Cardiac fibroblast (primary cell): ENCODE results near the gene SGPP1.

ENCODE experiments used
- DNase-seq, 2 donors: peaks; one replicate each; pipeline versions ENCODE4 v3.0.0 to v3.0.0-alpha.2; 2010; ENCODE audit warnings: low read depth in 2 of 2
- H3K4me3 ChIP-seq, 2 donors: replicated peaks in 1 of 2; 1 replicate in 1 of 2; 2 replicates in 1 of 2; pipeline ENCODE4 v1.5.1; 2011; ENCODE audit warnings: low read depth in 2 of 2, low read length in 2 of 2, mild to moderate bottlenecking in 2 of 2, moderate library complexity in 1 of 2
- CTCF ChIP-seq: IDR thresholded peaks from one replicate; pipeline ENCODE4 v1.5.1; 2011; ENCODE audit warnings: low read depth, mild to moderate bottlenecking, low read length, inconsistent platforms

Gene SGPP1

GRCh38 chr14:63727736-63728728 is at the start of gene SGPP1:
Gene SGPP1, minus strand, starts transcription at chr14:63728065. Its CDS starts 121 bp downstream, at chr14:63727944.
- peak; percentile 29 for TF ChIP-seq CTCF
- DNase-seq: peak; percentile 70 to 80
- H3K4me3 ChIP-seq: peak within 1 kb of the TSS; percentile 72 to 91

GRCh38 chr14:63777024-63777423 is 49.2 kb upstream of the SGPP1 start:
- no peak for TF ChIP-seq CTCF
- no peak overlapping the region for H3K4me3 ChIP-seq
- DNase-seq: peak; percentile 54 to 61

GRCh38 chr14:63773504-63773903 is 45.6 kb upstream of the SGPP1 start:
- DNase-seq: no peak
- no peak for TF ChIP-seq CTCF

GRCh38 chr14:63770187-63770807 is 42.4 kb upstream of the SGPP1 start:
- DNase-seq: peak; percentile 77 to 78

More at GRCh38 chr14:63773504-63773903, 45.6 kb upstream of the SGPP1 start:
- H3K4me3 ChIP-seq: no peak overlapping the region

GRCh38 chr14:63766611-63767010 is 38.7 kb upstream of the SGPP1 start:
- DNase-seq: no peak
- TF ChIP-seq CTCF: no peak
- no peak overlapping the region for H3K4me3 ChIP-seq

More at GRCh38 chr14:63770187-63770807, 42.4 kb upstream of the SGPP1 start:
- TF ChIP-seq CTCF: peak; percentile 62
- no peak overlapping the region for H3K4me3 ChIP-seq

- no peak for TF ChIP-seq CTCF
- DNase-seq: no peak
- H3K4me3 ChIP-seq: no peak overlapping the region
These were observed 36.8 kb upstream of the SGPP1 start for GRCh38 chr14:63764620-63765139.
